PC-9 (cell line): ENCODE data around the gene NKX2-3. TPM values are rescaled to one million over a fixed set of nuclear protein-coding genes. Genes with fewer than 3 reads are reported as not detected.

Experiments used
- BruUV-seq: library from RNA; stranded (reverse); fragments of 400-500 nt; replicated peaks from 2 replicates; lab custom pipeline; 2021; lab: Mats Ljungman, UMichigan
- CTCF ChIA-PET: fragments of 300-600 bp; sonication (Branson Sonifier 250); formaldehyde crosslinking; loops from one replicate; lab custom pipeline; 2022; ENCODE audit warnings: antibody characterized with exemption; lab: Charles Lee
- POLR2A ChIA-PET: fragments of 300-600 bp; sonication (Branson Sonifier 250); formaldehyde crosslinking; loops from one replicate; lab custom pipeline; 2022; ENCODE audit warnings: antibody characterized with exemption; ENCODE audit not compliant: unreplicated experiment; lab: Charles Lee
- DNase-seq, 2 experiments: peaks; one replicate each; pipeline versions ENCODE4 v3.0.0 to v3.0.0-alpha.2; 2015 to 2022; ENCODE audit warnings: mixed read lengths in 1 of 2
- H2AFZ ChIP-seq: fragments of 200-600 bp; sonication (generic); 2 replicates; pipeline ENCODE4 v1.8.1; 2017; ENCODE audit warnings: antibody characterized with exemption
- H3F3A ChIP-seq: fragments of 200-600 bp; sonication (generic); 2 replicates; pipeline ENCODE4 v1.8.1; 2017; ENCODE audit warnings: antibody characterized with exemption, mild to moderate bottlenecking, low read depth; ENCODE audit not compliant: insufficient read depth
- H3K27ac ChIP-seq: fragments of 200-600 bp; sonication (generic); 2 replicates; pipeline ENCODE4 v1.6.1; 2016; ENCODE audit warnings: mixed run types
- H3K27me3 ChIP-seq: fragments of 200-600 bp; sonication (generic); 2 replicates; pipeline ENCODE4 v1.6.1; 2016; ENCODE audit warnings: low read depth, mixed run types; ENCODE audit not compliant: insufficient read depth
- H3K36me3 ChIP-seq: fragments of 200-600 bp; sonication (generic); 2 replicates; pipeline ENCODE4 v1.6.1; 2016; ENCODE audit warnings: low read depth, mixed run types
- H3K4me1 ChIP-seq: fragments of 200-600 bp; sonication (generic); replicated peaks from 2 replicates; pipeline ENCODE4 v1.6.1; 2016; ENCODE audit warnings: mixed run types; ENCODE audit not compliant: insufficient read depth
- H3K4me2 ChIP-seq: fragments of 200-600 bp; sonication (generic); 2 replicates; pipeline ENCODE4 v1.6.1; 2017; ENCODE audit warnings: mixed run types
- H3K4me3 ChIP-seq: fragments of 200-600 bp; sonication (generic); 2 replicates; pipeline ENCODE4 v1.6.1; 2016; ENCODE audit warnings: mixed run types
- H3K79me2 ChIP-seq: fragments of 200-600 bp; sonication (generic); 2 replicates; pipeline ENCODE4 v1.6.1; 2017; ENCODE audit warnings: low read depth, mixed run types
- H3K9me2 ChIP-seq: fragments of 200-600 bp; sonication (generic); 2 replicates; pipeline ENCODE4 v1.8.1; 2017; ENCODE audit warnings: mild to moderate bottlenecking; ENCODE audit not compliant: insufficient read depth
- H3K9me3 ChIP-seq: fragments of 200-600 bp; sonication (generic); 2 replicates; pipeline ENCODE4 v1.8.1; 2016; ENCODE audit warnings: low read depth; ENCODE audit not compliant: insufficient read depth
- H4K20me1 ChIP-seq: fragments of 200-600 bp; sonication (generic); 2 replicates; pipeline ENCODE4 v1.8.1; 2017; ENCODE audit not compliant: insufficient read depth
- EZH2 ChIP-seq: fragments of 200-600 bp; sonication (generic); IDR thresholded peaks from 2 replicates; pipeline ENCODE4 v1.8.0; 2017; ENCODE audit warnings: antibody characterized with exemption, low read depth
- intact Hi-C: fragments of 100-400 bp; cut with micrococcal nuclease; formaldehyde crosslinking; loops from one replicate; pipeline ENCODE4 v1.10.0; 2022; ENCODE audit not compliant: unreplicated experiment
- total RNA-seq: library from RNA; stranded (reverse); gene quantifications from 2 replicates; pipeline ENCODE4 v1.2.3, GENCODE V29; 2021
- TF ChIP-seq, protein P1 (sequence below): fragments of 200-600 bp; sonication (generic); conservative IDR thresholded peaks from 2 replicates; pipeline ENCODE4 v1.6.1; 2017; ENCODE audit warnings: mixed run types, antibody characterized with exemption, mild to moderate bottlenecking, moderate library complexity

The NKX2-3 gene
- total RNA-seq, 1 experiment from 2014 or later = not detected

DNA sequence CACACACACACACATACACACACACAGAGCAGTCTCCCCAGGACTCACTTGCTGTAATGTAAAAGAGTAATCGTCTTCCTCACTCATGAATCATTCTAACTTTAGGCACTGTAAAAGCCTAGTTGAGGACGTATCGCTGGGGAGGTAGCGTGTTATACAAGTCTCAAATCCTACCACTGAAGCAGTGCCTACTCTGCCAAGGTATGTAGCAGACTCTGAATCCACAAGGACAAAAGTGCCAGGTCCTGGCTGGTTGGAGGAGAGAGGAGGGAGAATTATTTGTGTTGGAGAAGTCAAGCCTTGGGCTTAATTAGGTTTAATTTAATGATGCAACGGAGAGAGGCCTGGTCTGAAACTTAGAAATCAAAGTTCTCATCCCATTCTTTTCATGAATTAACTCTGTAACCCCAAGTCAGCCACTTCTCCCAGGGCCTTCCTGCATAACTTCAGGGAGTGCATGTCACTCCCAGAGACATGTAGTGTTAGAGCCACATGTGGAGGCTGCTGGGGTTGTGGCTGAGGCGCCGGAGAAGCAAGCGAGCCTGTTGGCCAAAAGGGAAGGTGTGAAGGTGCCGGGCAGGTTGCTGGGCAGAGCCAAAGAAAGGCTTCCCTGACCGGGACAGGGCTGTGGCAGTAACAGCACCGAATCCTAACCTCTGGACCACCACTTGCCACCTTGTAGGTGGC, 36.7 kb downstream of the NKX2-3 start:
- no TSS peak for BruUV-seq
- TF ChIP-seq, protein P1, sequence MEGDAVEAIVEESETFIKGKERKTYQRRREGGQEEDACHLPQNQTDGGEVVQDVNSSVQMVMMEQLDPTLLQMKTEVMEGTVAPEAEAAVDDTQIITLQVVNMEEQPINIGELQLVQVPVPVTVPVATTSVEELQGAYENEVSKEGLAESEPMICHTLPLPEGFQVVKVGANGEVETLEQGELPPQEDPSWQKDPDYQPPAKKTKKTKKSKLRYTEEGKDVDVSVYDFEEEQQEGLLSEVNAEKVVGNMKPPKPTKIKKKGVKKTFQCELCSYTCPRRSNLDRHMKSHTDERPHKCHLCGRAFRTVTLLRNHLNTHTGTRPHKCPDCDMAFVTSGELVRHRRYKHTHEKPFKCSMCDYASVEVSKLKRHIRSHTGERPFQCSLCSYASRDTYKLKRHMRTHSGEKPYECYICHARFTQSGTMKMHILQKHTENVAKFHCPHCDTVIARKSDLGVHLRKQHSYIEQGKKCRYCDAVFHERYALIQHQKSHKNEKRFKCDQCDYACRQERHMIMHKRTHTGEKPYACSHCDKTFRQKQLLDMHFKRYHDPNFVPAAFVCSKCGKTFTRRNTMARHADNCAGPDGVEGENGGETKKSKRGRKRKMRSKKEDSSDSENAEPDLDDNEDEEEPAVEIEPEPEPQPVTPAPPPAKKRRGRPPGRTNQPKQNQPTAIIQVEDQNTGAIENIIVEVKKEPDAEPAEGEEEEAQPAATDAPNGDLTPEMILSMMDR = no peak
- no peak for TF ChIP-seq EZH2
- ChIA-PET POLR2A (no interaction called here), CTCF (no interaction called here)
- H3K4me3 ChIP-seq = no peak overlapping the region
- DNase-seq = no peak
- no peaks in the 10 kb centered on the region for H4K20me1 ChIP-seq
- no peaks in the 10 kb centered on the region for H3K9me2 ChIP-seq
- H3K36me3 ChIP-seq = no peaks in the 10 kb centered on the region
- intact Hi-C loops = no loop called here
- H3K27me3 ChIP-seq = no peaks in the 10 kb centered on the region
- H3K27ac ChIP-seq = no peak overlapping the region
- H2AFZ ChIP-seq = no peak overlapping the region
- H3F3A ChIP-seq = no peaks in the 10 kb centered on the region
- H3K4me2 ChIP-seq = no peak overlapping the region
- no peaks in the 10 kb centered on the region for H3K79me2 ChIP-seq
- H3K4me1 ChIP-seq = no peaks in the 10 kb centered on the region
- no peaks in the 10 kb centered on the region for H3K9me3 ChIP-seq

- Histone ChIP-seq H3K9me3 (no peaks in the 10 kb centered on the region), H3K9me2 (no peaks in the 10 kb centered on the region), H3K4me1 (no peaks in the 10 kb centered on the region), H3K4me2 (no peak overlapping the region), H2AFZ (no peak overlapping the region), H3K27me3 (no peaks in the 10 kb centered on the region), H3K27ac (no peak overlapping the region), H3F3A (no peaks in the 10 kb centered on the region), H3K79me2 (no peaks in the 10 kb centered on the region), H4K20me1 (no peaks in the 10 kb centered on the region), H3K4me3 (no peak overlapping the region), H3K36me3 (no peaks in the 10 kb centered on the region)
- ChIA-PET POLR2A (no interaction called here), CTCF (no interaction called here)
- no peak for TF ChIP-seq EZH2
- TF ChIP-seq, protein P1 = no peak
- no peak for DNase-seq
- intact Hi-C loops = no loop called here
- no TSS peak for BruUV-seq
These were observed 37.2 kb downstream of the NKX2-3 start for GRCh38 chr10:99569961-99570360.

- Histone ChIP-seq H3K27ac (no peak overlapping the region), H2AFZ (no peak overlapping the region), H3K27me3 (no peaks in the 10 kb centered on the region), H4K20me1 (no peaks in the 10 kb centered on the region), H3K4me1 (no peaks in the 10 kb centered on the region), H3K4me3 (no peak overlapping the region), H3K36me3 (no peaks in the 10 kb centered on the region), H3K4me2 (no peak overlapping the region), H3F3A (no peaks in the 10 kb centered on the region), H3K9me3 (no peaks in the 10 kb centered on the region), H3K79me2 (no peaks in the 10 kb centered on the region), H3K9me2 (no peaks in the 10 kb centered on the region)
- CTCF ChIA-PET = no interaction called here
- intact Hi-C loops = no loop called here
- DNase-seq = no peak
- no TSS peak for BruUV-seq
- POLR2A ChIA-PET = no interaction called here
- TF ChIP-seq, protein P1 = no peak
- no peak for TF ChIP-seq EZH2
These were observed 39.1 kb downstream of the NKX2-3 start for GRCh38 chr10:99571816-99572215.
